Measurements from ENCODE around the gene JMJD7.

GRCh38 chr15:41858756-41859155, 30.9 kb downstream of the JMJD7 start:
- TF ChIP-seq CTCF (IDR thresholded peaks at IDR 0.05) (no peak), POLR2A (IDR thresholded peaks at IDR 0.05) (no peak), POLR2AphosphoS5 (IDR thresholded peaks at IDR 0.05) (no peak), EP300 (IDR thresholded peaks at IDR 0.05; ENCODE audit: low read depth) (no peak)

All from transverse colon (tissue), 4 donors.